HG03097 (cell line): ENCODE measurements around the gene NPIPA8.
"Not testable (repeated sequence)": the region's sequence is repeated elsewhere in the genome, so short reads cannot be mapped to it uniquely, and the experiment has no call there.

ENCODE experiments used
- ATAC-seq: cut with Tn5 transposase; IDR thresholded peaks from one replicate; pipeline ENCODE4 v1.9.1; 2021; ENCODE audit not compliant: unreplicated experiment, low FRiP score

NPIPA8 gene

DNA sequence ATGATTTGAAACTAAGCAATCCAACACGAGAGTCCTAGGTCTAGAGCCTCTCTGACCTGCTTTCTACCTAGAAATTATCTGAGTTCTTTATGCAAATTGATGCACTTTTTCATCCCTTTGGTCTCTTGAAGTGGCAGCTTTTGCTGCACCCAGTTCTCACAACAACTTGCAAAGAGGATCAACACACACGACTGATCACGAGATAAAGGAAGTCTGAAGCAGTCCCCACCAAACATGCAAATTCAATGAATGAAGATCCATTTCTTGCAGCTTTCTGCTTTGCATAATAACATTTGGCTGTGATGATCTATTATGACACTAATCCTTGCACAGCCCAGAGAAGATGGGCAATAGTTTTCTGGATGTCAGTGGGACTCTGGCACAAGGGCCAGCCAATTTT lies 56.2 kb downstream of the NPIPA8 start:
- not testable (repeated sequence) for ATAC-seq

DNA sequence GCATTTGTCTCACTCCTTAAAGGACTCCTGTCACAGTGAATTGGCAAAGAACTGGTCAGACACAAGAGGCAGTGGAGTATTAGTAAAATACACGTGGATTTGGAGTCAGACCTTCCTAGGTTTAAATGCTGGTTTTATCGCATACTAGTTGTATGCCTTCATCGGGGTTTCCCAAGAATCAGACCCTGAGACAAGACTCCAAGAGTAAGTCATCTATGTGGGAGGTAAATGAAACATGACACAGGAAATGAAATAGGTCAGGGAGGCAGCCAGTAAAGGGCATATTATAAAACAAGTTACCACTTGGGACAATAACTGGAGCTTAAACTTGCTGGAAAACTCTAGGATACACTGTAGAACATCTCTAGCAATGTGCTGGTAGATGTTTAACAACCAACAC lies 59.8 kb downstream of the NPIPA8 start:
- not testable (repeated sequence) for ATAC-seq

DNA sequence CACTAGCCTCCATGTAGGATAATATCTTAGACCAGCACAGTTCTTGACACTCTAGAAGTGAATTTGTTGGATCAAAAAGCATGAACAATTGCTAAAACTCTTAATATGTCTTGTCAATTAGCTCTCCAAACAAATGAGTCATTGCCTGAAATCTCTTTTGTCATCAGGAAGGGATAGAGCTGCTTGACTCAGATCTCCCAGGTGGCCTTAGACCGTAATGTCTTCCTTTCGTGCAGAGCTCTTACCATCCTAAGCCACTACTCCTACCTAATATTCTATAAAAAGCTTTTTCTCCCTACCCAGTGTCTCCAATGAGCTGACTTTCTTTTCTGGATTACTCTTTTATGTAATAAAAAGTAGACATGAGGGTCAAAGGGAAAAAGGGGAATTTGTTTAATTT lies 66.4 kb downstream of the NPIPA8 start:
- ATAC-seq = not testable (repeated sequence)
